ENCODE measurements around the gene MVB12A.

The MVB12A gene

DNA sequence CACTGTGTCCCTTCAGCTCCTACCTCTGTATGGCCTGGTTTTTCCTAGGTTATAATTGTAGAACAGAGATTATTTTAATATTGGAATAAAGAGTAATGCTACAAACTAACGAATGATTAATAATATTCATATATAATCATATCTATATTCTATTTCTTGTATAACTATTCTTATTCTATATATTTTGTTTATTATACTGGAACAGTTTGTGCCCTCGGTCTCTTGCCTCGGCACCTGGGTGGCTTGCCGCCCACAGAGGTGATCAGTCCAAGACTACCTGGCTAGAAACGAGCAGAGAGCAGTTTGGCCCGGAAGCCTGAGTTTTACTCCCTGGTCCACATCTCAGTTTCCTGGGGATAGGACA is 46.6 kb downstream of the MVB12A start:
- TF ChIP-seq, protein P1, sequence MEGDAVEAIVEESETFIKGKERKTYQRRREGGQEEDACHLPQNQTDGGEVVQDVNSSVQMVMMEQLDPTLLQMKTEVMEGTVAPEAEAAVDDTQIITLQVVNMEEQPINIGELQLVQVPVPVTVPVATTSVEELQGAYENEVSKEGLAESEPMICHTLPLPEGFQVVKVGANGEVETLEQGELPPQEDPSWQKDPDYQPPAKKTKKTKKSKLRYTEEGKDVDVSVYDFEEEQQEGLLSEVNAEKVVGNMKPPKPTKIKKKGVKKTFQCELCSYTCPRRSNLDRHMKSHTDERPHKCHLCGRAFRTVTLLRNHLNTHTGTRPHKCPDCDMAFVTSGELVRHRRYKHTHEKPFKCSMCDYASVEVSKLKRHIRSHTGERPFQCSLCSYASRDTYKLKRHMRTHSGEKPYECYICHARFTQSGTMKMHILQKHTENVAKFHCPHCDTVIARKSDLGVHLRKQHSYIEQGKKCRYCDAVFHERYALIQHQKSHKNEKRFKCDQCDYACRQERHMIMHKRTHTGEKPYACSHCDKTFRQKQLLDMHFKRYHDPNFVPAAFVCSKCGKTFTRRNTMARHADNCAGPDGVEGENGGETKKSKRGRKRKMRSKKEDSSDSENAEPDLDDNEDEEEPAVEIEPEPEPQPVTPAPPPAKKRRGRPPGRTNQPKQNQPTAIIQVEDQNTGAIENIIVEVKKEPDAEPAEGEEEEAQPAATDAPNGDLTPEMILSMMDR (IDR thresholded peaks at IDR 0.05; ENCODE audit: low read depth, low read length, missing control alignments) = no peak

DNA sequence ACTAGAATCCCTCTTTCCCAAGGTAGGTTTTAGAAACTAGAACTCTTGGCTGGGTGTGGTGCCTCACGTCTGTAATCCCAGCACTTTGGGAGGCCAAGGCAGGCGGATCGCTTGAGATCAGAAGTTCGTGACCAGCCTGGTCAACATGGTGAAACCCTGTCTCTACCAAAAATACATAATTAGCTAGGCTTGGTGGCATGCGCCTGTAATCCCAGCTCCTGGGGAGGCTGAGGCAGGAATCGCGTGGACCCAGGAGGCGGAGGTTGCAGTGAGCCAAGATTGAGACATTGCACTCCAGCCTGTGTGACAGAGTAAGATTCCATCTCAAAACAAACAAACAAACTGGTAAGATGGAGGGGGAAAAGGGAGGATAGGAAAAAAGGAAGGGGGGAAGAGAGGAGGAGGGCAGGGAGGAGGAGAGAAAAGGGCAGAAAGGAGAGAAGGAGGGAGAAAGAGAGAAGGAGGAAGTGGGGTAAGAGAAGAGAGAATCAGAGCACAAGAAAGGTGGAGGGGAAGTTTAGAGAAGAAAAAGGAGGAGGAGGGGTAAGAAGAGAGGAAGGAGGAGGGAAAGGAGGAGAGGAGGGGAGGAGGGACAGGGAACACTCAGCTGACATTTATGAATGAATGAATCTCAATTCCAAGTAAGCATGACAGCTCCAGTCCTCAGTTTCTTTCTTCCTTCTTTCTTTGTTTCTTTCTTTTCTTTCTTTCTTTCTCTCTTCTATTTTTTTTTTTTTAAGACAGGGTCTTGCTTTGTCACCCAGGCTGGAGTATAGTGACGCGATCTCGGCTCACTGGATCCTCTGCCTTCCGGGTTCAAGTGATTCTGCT is 47.8 kb downstream of the MVB12A start:
- H3K4me3 ChIP-seq (ENCODE audit: low read depth, low read length) = no peak overlapping the region
- no peak for DNase-seq (ENCODE audit: low read depth)
- TF ChIP-seq, protein P1 (IDR thresholded peaks at IDR 0.05; ENCODE audit: low read depth, low read length, missing control alignments) = no peak

More for the DNA sequence above, 46.6 kb downstream of the MVB12A start:
- no peak for DNase-seq (ENCODE audit: low read depth)
- H3K4me3 ChIP-seq (ENCODE audit: low read depth, low read length) = no peak overlapping the region

DNA sequence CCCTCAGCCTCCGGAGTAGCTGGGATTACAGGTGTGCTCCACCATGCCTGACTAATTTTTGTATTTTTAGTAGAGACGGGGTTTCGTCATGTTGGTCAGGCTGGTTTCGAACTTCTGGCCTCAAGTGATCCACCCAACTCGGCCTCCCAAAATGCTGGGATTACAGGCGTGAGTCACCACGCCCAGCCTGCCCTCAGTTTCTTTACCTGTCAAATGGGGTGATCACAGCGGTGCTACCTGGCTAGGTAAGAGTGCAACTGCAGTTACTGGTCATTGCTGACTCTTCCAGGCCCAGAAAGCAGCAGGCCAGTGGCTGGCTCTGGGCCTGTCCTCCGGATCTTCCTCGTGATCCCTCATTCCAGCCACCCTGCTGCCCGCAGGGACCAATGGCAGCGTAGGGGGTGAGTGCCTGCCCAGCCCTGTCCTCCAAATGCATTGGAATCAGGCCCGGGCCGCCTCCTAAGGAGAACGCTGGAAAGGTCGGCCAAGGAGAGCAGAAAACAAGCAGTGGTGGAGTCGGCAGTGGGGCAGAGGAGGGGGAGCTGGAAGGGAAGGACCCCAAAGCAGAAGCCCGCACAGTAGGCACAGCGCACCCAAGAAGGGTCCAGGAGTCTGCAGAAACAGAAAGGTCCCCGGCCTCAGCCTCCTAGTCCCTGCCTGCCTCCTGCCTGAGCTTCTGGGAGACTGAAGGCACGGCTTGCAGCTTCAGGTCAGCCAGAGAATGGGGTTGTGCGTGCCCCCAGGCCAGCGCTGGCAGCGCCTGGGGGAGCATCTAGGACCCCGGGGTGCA is 48.6 kb downstream of the MVB12A start:
- no peak overlapping the region for H3K4me3 ChIP-seq (ENCODE audit: low read depth, low read length)
- TF ChIP-seq, protein P1 (IDR thresholded peaks at IDR 0.05; ENCODE audit: low read depth, low read length, missing control alignments) = no peak
- no peak for DNase-seq (ENCODE audit: low read depth)

DNA sequence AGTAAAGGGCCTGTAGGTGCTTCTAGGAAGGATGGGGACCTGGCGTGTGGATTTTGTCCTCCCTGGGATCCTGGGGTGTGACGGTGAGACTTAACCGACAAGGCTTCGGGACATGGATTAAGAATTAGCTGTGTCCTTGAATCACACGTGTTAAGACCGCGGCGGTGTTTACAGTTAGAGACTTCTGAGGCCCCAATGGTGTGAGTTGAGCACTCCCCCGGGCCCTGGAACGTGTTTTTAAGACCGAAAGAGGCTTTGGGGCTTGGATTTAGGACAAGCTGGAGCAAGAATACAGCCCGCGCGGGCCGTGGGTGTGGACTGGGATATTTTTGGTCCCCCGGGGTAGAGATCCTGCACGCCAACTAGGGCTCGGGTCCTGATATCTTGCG is 49.2 kb downstream of the MVB12A start:
- H3K4me3 ChIP-seq (ENCODE audit: low read depth, low read length) = peak overlapping the region; percentile 47
- DNase-seq (ENCODE audit: low read depth) = no peak
- TF ChIP-seq, protein P1 (IDR thresholded peaks at IDR 0.05; ENCODE audit: low read depth, low read length, missing control alignments) = no peak

DNA sequence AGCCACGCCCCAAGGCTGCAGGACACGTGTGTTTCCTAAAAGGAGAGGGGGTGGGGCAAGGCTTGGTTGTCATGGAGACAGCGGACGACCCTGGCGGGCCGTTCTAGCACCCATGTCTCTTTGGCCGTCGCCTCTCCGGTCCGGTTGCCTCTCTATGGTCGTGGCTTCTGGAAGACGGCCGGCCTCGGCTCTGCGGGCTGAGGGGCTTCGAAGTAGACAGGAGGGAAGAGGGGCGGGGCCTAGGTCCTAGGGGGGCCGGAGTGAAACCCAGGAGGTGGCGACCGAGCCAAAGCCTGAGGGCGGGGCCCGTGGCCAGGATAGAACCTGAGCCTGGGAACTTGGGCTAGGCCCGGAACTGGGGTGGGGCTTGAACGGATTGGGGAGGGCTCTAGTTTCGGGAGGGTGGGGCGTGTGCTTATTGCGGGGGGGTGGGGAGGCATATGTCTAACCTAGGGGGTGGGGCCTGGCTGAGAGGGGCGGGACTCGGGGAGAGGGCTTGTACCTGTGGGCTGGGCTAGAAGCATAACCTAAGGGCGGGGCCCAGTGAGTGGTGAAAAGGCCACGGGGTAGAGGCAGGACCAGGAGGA is 49.7 kb downstream of the MVB12A start:
- TF ChIP-seq, protein P1 (IDR thresholded peaks at IDR 0.05; ENCODE audit: low read depth, low read length, missing control alignments) = no peak
- DNase-seq (ENCODE audit: low read depth) = peak; percentile 81

GRCh38 chr19:17470068-17470841 is 50.4 kb downstream of the MVB12A start, which contains the start of gene SLC27A1:
Gene SLC27A1 (plus strand): TSS chr19:17470524. CDS start chr19:17470541, 17 bp downstream.
- H3K4me3 ChIP-seq (ENCODE audit: low read depth, low read length) = peak within 1 kb of the TSS; percentile 65
- TF ChIP-seq, protein P1 (IDR thresholded peaks at IDR 0.05; ENCODE audit: low read depth, low read length, missing control alignments) = no peak
- peak; percentile 91 for DNase-seq (ENCODE audit: low read depth)

More for the DNA sequence above, 49.7 kb downstream of the MVB12A start:
- peak overlapping the region; percentile 65 for H3K4me3 ChIP-seq (ENCODE audit: low read depth, low read length)
